HS-5 (cell line): ENCODE data around the gene RNF114.
"Not testable (repeated sequence)": the region's sequence is repeated elsewhere in the genome, so short reads cannot be mapped to it uniquely, and the experiment has no call there.

ENCODE experiments used
- DNase-seq: peaks from one replicate; pipeline ENCODE4 v3.0.0-alpha.2; 2012; ENCODE audit warnings: low read depth

The RNF114 gene

GRCh38 chr20:49928411-49929141 is 7.6 kb upstream of the RNF114 start:
- DNase-seq = peak; percentile 94

GRCh38 chr20:49929142-49929494 is 7.1 kb upstream of the RNF114 start:
- no peak for DNase-seq

DNA sequence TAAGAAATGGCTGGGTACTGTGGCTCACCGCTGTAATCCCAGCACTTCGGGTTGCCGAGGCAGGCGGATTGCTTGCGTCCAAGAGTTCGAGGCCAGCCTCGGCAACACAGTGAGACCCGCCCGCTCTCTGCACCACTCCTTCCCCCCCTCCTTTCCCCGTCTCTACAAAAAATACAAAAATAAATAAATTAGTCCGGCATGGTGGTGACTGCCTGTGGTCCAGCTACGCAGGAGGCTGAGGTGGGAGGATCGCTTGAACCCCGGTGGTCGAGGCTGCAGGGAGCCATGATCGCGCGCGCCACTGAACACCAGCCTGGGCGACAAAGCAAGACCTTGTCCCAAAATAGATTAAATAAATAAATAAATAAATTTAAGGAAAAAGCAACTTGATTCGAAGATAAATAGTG is 448 bp upstream of the RNF114 start:
- no peak for DNase-seq

DNA sequence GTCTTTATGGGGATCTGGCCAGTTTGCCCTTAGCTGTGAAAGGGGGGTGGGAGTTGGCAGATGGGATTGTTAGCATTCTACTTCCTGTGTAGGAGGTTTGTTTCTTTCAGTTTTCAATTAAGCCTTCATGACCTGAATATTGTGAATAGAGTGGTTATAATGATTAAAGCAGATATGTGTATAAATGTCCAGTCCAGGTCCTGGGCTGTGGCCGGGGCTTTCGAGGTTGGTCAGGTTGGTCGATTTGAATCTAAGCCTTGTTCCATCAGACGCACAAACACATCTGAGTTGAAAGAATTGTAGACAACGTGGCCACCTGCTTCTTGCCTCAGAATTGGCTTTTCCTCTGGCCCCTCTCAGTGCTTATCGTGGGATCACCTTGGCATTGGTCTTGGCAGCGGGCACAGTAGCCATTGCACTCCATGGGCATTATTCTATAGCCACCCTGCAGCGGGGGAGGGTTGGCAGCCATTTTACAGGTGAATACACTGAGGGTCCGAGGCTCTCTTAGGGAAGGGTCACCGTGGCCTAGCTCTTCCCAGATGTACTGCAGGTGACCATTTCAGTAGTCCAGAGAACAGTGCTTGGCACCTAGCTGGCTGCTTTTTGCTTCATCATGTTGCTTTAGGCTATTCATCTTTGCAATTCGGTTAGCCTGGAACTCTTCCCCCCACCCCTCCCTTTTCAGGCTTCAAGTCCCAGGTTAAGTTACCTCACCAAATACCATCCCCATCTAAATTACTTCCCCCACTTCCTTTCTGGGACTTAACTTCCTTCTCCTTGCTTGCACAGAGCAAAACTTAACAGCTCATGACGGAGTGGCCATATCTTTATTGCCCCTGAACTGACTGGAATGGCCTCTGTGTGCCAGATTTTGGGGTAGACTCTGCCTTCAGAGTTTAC is 1.1 kb downstream of the RNF114 start:
- DNase-seq = no peak

- no peak for DNase-seq
These were observed 2.3 kb downstream of the RNF114 start for GRCh38 chr20:49938173-49939163.

GRCh38 chr20:49941456-49941855 is 5.3 kb downstream of the RNF114 start:
- no peak for DNase-seq

- no peak for DNase-seq
These were observed 6.1 kb downstream of the RNF114 start for GRCh38 chr20:49942303-49942702.

DNA sequence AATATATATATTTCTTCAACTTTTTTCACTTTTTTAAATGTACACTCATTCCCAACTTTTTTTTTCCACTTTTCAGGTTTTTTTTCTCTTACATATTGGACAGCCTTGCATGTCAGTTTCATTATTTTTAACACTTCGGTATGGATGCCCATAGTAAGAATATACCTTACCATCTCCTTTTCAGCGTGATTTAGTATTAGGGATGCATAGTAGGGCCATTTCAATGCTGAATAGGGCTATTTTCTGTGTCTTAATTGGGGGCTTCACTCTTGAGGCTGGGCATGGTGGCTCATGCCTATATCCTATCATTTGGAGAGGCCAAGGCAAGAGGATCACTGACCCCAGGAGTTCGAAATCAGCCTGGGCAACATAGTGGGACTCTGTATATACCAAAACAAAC is 6.7 kb downstream of the RNF114 start:
- no peak for DNase-seq

GRCh38 chr20:49945306-49945700 is 9.1 kb downstream of the RNF114 start:
- DNase-seq = no peak

- DNase-seq = no peak
These were observed 9.7 kb downstream of the RNF114 start for GRCh38 chr20:49945701-49946477.

DNA sequence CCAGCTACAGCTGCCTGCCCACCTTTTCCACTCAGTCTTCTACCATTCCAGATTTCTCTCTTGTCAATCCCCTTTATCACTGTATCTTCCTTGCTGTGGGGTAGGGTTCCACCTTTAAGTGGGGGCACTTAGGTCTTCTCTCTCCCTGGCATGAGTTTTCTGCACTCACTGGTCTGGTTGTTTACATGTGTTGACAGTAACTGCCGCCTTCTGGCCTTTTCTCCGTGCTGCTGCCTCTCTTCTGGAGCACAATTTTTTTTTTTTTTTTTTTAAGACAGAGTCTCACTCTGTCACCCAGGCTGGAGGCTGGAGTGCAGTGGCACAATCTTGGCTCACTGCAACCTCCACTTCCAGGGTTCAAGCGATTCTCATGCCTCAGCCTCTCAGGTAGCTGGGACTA is 12.0 kb downstream of the RNF114 start:
- no peak for DNase-seq

GRCh38 chr20:49948809-49949507 is 12.8 kb downstream of the RNF114 start:
- peak; percentile 99 for DNase-seq

GRCh38 chr20:49951151-49951550 is 15.0 kb downstream of the RNF114 start:
- peak; percentile 99 for DNase-seq

- no peak for DNase-seq
These were observed 19.0 kb downstream of the RNF114 start for GRCh38 chr20:49955167-49955566.

GRCh38 chr20:49955830-49956396 is 19.7 kb downstream of the RNF114 start:
- not testable (repeated sequence) for DNase-seq

DNA sequence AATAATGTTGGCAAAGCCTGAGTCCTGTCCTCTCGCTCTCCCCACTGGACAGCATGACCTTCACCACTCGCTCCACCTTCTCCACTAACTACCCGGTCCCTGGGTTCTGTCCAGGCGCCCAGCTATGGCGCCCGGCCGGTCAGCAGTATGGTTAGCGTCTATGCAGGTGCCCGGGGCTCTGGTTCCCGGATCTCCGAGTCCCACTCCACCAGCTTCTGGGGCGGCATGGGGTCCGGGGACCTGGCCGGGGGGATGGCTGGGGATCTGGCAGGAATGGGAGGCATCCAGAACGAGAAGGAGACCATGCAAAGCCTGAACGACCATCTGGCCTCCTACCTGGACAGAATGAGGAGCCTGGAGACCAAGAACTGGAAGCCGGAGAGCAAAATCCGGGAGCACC is 20.5 kb downstream of the RNF114 start:
- DNase-seq = no peak

- DNase-seq = not testable (repeated sequence)
These were observed 21.1 kb downstream of the RNF114 start for GRCh38 chr20:49957089-49957938.

GRCh38 chr20:49961413-49961812 is 25.2 kb downstream of the RNF114 start:
- DNase-seq = no peak
